Mesothelial cell of epicardium (in vitro differentiated cells): ENCODE results near the gene MYH14. TPM values are rescaled to one million over a fixed set of nuclear protein-coding genes. Genes with fewer than 3 reads are reported as not detected.

Source experiments
- DNase-seq, 2 experiments: peaks; one replicate each; pipeline ENCODE4 v3.0.0; 2021; ENCODE audit warnings: low spot score in 2 of 2; ENCODE audit not compliant: unreplicated experiment in 2 of 2
- H3K27ac Mint-ChIP-seq: 2 replicates; pipeline ENCODE4 v1.8.0; 2021; ENCODE audit warnings: mixed read lengths
- H3K27me3 Mint-ChIP-seq: 2 replicates; pipeline ENCODE4 v1.8.0; 2021; ENCODE audit warnings: low read depth, mixed read lengths
- H3K36me3 Mint-ChIP-seq: 2 replicates; pipeline ENCODE4 v1.8.0; 2021; ENCODE audit warnings: mixed read lengths
- H3K4me1 Mint-ChIP-seq: 2 replicates; pipeline ENCODE4 v1.8.0; 2021; ENCODE audit warnings: mixed read lengths
- H3K4me3 Mint-ChIP-seq: 2 replicates; pipeline ENCODE4 v1.8.0; 2021; ENCODE audit warnings: mild to moderate bottlenecking, moderate library complexity, mixed read lengths
- H3K9me3 Mint-ChIP-seq: 2 replicates; pipeline ENCODE4 v1.8.0; 2021; ENCODE audit warnings: mixed read lengths
- CTCF ChIP-seq: fragments of 200-600 bp; sonication (generic); IDR thresholded peaks from one replicate; pipeline ENCODE4 v1.5.0; 2021; ENCODE audit warnings: antibody characterized with exemption; ENCODE audit not compliant: unreplicated experiment
- total RNA-seq: library from RNA; stranded (reverse); gene quantifications from 3 replicates; pipeline ENCODE4 v1.2.1, GENCODE V29; 2021

MYH14 gene
- total RNA-seq, 1 donor from 2014 or later: 52.3 TPM

GRCh38 chr19:50281491-50281890 lies 78.1 kb downstream of the MYH14 start:
- H3K4me3 Mint-ChIP-seq: no peak overlapping the region
- no peak for TF ChIP-seq CTCF
- no peaks in the 10 kb centered on the region for H3K4me1 Mint-ChIP-seq
- H3K27me3 Mint-ChIP-seq: no peaks in the 10 kb centered on the region
- H3K9me3 Mint-ChIP-seq: peaks cover 15% of the 10 kb centered on the region
- no peak for DNase-seq
- H3K27ac Mint-ChIP-seq: no peak overlapping the region
- H3K36me3 Mint-ChIP-seq: peaks cover 33% of the 10 kb centered on the region

GRCh38 chr19:50285833-50286232 lies 82.4 kb downstream of the MYH14 start:
- Mint-ChIP-seq H3K4me1 (no peaks in the 10 kb centered on the region), H3K27me3 (peaks cover 4% of the 10 kb centered on the region), H3K36me3 (peaks cover 53% of the 10 kb centered on the region), H3K27ac (no peak overlapping the region), H3K4me3 (no peak overlapping the region), H3K9me3 (peaks cover 22% of the 10 kb centered on the region)
- TF ChIP-seq CTCF: no peak
- no peak for DNase-seq

- Mint-ChIP-seq H3K27me3 (peaks cover 4% of the 10 kb centered on the region), H3K27ac (no peak overlapping the region), H3K9me3 (peaks cover 22% of the 10 kb centered on the region), H3K36me3 (peaks cover 52% of the 10 kb centered on the region), H3K4me3 (no peak overlapping the region), H3K4me1 (no peaks in the 10 kb centered on the region)
- DNase-seq: no peak
- TF ChIP-seq CTCF: no peak
These were observed 83.0 kb downstream of the MYH14 start for GRCh38 chr19:50286443-50286842.

GRCh38 chr19:50287331-50287730 lies 83.9 kb downstream of the MYH14 start:
- no peak overlapping the region for H3K4me3 Mint-ChIP-seq
- no peak for TF ChIP-seq CTCF
- no peaks in the 10 kb centered on the region for H3K4me1 Mint-ChIP-seq
- peaks cover 4% of the 10 kb centered on the region for H3K27me3 Mint-ChIP-seq
- peaks cover 52% of the 10 kb centered on the region for H3K36me3 Mint-ChIP-seq
- DNase-seq: no peak
- peaks cover 22% of the 10 kb centered on the region for H3K9me3 Mint-ChIP-seq
- no peak overlapping the region for H3K27ac Mint-ChIP-seq

- TF ChIP-seq CTCF: no peak
- Mint-ChIP-seq H3K27ac (no peak overlapping the region), H3K4me1 (no peaks in the 10 kb centered on the region), H3K9me3 (peaks cover 22% of the 10 kb centered on the region), H3K27me3 (peaks cover 4% of the 10 kb centered on the region), H3K36me3 (peaks cover 51% of the 10 kb centered on the region), H3K4me3 (no peak overlapping the region)
- no peak for DNase-seq
These were observed 85.5 kb downstream of the MYH14 start for GRCh38 chr19:50288954-50289353.

GRCh38 chr19:50290011-50290410 lies 86.6 kb downstream of the MYH14 start:
- DNase-seq: no peak
- no peak overlapping the region for H3K4me3 Mint-ChIP-seq
- H3K27ac Mint-ChIP-seq: no peak overlapping the region
- peaks cover 52% of the 10 kb centered on the region for H3K36me3 Mint-ChIP-seq
- TF ChIP-seq CTCF: no peak
- H3K9me3 Mint-ChIP-seq: peaks cover 20% of the 10 kb centered on the region
- H3K27me3 Mint-ChIP-seq: peaks cover 4% of the 10 kb centered on the region
- no peaks in the 10 kb centered on the region for H3K4me1 Mint-ChIP-seq
